Vagina (tissue), 2 donors: ENCODE measurements around the gene GATA2.

ENCODE experiments used
- CTCF ChIP-seq, 3 experiments: fragments of 450-650 bp in 2 of 3; fragments of 200-600 bp in 1 of 3; sonication (generic) in 1 of 3; IDR thresholded peaks; one replicate each; pipeline ENCODE4 v1.5.1; 2017 to 2019; ENCODE audit warnings: antibody characterized with exemption in 3 of 3, mild to moderate bottlenecking in 2 of 3, moderate library complexity in 2 of 3
- POLR2A ChIP-seq, 2 donors: fragments of 450-650 bp; IDR thresholded peaks; one replicate each; pipeline ENCODE4 v1.6.1; 2017; ENCODE audit warnings: antibody characterized with exemption in 2 of 2, mild to moderate bottlenecking in 2 of 2, moderate library complexity in 2 of 2
- POLR2AphosphoS5 ChIP-seq, 2 donors: sonication (generic); formaldehyde crosslinking; IDR thresholded peaks; one replicate each; pipeline ENCODE4 v1.9.0; 2017; ENCODE audit warnings: antibody characterized with exemption in 2 of 2, mild to moderate bottlenecking in 2 of 2, low read depth in 1 of 2; ENCODE audit not compliant: insufficient read depth in 1 of 2

DNA sequence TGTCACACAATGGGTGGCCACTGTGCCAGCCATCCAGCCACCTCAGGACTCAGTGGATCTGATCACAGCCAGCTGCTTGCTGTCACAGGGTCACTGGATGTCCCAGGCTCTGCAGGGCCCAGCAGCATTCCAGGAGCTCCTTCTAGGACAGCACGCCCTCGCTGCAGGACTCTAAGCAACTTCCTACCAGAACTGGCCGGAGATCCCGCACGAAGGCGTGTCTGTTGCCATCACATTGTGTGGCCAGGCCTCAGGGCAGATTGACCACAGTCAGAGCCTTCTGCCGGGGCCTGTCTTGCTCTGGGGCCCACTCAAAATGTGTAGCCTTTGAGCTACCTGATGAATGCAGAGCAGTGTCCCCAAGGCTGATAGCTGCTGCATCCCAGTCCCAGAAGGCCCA is 50.9 kb downstream of the GATA2 start:
- TF ChIP-seq CTCF (IDR thresholded peaks at IDR 0.05) (no peak), POLR2AphosphoS5 (IDR thresholded peaks at IDR 0.05; ENCODE audit: insufficient read depth in 1 of 2, low read depth in 1 of 2) (no peak), POLR2A (IDR thresholded peaks at IDR 0.05) (no peak)
